NCI-H2171 treated with DMSO at 0.1 percent for 48 hours (cell line): ENCODE measurements around the gene LIAS.
"Not testable (repeated sequence)": the region's sequence is repeated elsewhere in the genome, so short reads cannot be mapped to it uniquely, and the experiment has no call there.

Experiments
- DNase-seq: peaks from one replicate; lab custom pipeline; 2025; lab: John Stamatoyannopoulos, UW

LIAS gene

GRCh38 chr4:39452860-39453587, 5.8 kb upstream of the LIAS start:
- DNase-seq: no peak

- DNase-seq: no peak
Observed at GRCh38 chr4:39453738-39454137, 5.1 kb upstream of the LIAS start.

GRCh38 chr4:39455486-39455885, 3.4 kb upstream of the LIAS start:
- DNase-seq: no peak

GRCh38 chr4:39456946-39457763, 1.7 kb upstream of the LIAS start:
- DNase-seq: no peak

- not testable (repeated sequence) for DNase-seq
Observed at GRCh38 chr4:39458161-39458504, 723 bp upstream of the LIAS start.

- no peak for DNase-seq
Observed at GRCh38 chr4:39464886-39465501, 6.1 kb downstream of the LIAS start.

GRCh38 chr4:39466747-39467146, 7.9 kb downstream of the LIAS start:
- DNase-seq: no peak

GRCh38 chr4:39467464-39467863, 8.6 kb downstream of the LIAS start:
- DNase-seq: no peak

GRCh38 chr4:39469429-39470077, 10.7 kb downstream of the LIAS start:
- DNase-seq: peak; percentile 70

- no peak for DNase-seq
Observed at GRCh38 chr4:39470402-39470801, 11.5 kb downstream of the LIAS start.

- DNase-seq: no peak
Observed at GRCh38 chr4:39472396-39472795, 13.5 kb downstream of the LIAS start.

GRCh38 chr4:39476187-39476895, 17.5 kb downstream of the LIAS start:
- DNase-seq: no peak

- no peak for DNase-seq
Observed at GRCh38 chr4:39480251-39480650, 21.4 kb downstream of the LIAS start.

- DNase-seq: no peak
Observed at GRCh38 chr4:39480902-39481695, 22.2 kb downstream of the LIAS start.

- DNase-seq: no peak
Observed at GRCh38 chr4:39484582-39485272, 25.9 kb downstream of the LIAS start.

GRCh38 chr4:39486221-39486804, 27.5 kb downstream of the LIAS start:
- no peak for DNase-seq

GRCh38 chr4:39490322-39490721, 31.5 kb downstream of the LIAS start:
- DNase-seq: no peak

GRCh38 chr4:39494354-39494753, 35.5 kb downstream of the LIAS start:
- no peak for DNase-seq

- no peak for DNase-seq
Observed at GRCh38 chr4:39495446-39496213, 36.8 kb downstream of the LIAS start.
